NCI-H128 (cell line): ENCODE results near the gene NPAS3.
A peak's percentile ranks its signal among the peaks of the same experiment; 100 is the strongest.

ENCODE experiments used
- DNase-seq: peaks from one replicate; lab custom pipeline; 2025; ENCODE audit not compliant: unreplicated experiment; lab: John Stamatoyannopoulos, UW

Gene NPAS3

DNA sequence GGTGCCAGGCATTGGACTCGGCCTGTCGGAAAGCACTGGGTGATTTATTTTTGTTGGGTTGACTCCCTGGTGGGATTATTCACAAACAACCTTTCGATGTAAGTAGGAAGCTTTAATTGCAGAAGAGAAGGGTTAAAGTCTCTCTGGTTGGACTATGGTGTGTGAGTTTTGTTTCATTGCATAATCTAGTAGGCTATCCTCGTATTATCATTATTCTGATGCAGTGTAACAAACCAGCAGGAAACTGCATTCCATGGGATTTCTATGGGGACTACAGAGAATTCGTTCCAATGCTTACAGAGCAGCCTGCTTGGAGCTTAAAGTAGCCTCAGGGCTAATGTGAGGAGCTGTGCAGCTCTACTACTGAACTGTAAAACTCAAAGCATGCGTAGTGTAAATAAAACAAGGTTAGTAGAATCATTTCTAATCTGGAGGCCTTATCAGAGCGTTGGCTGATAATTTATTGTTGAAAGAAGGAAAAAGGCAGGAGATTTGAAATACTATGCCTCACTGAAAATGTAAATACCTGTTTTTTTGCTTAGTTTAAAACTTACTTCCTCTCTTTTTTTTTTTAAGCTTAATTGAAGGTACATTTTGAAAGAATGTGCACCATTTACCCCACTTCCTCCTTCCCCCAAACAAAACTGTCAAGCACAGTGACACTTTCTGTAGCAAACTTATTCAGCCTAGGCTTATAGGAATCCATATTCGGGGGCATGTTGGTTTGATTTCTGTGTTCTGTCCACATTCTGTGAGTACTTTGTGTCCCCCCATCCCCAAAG, 226.7 kb downstream of the NPAS3 start:
- DNase-seq, result no peak

DNA sequence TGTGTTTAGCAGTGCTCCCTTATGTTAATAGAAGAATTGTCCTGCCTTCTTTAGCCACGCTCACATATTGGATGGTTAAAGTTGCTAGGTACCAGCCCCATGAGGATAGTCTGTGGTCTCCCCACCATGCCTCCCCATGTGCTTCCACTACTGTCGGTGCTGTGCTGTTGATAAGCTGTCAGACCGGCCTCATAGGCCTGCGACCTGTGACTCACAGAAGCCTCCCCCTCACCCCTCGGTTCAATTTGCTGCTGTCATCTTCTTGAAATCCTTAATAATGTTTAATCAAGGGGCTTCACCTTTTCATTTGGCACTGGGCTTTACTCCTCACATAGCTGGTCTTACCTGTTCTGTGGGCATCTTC, 227.2 kb downstream of the NPAS3 start:
- no peak for DNase-seq

DNA sequence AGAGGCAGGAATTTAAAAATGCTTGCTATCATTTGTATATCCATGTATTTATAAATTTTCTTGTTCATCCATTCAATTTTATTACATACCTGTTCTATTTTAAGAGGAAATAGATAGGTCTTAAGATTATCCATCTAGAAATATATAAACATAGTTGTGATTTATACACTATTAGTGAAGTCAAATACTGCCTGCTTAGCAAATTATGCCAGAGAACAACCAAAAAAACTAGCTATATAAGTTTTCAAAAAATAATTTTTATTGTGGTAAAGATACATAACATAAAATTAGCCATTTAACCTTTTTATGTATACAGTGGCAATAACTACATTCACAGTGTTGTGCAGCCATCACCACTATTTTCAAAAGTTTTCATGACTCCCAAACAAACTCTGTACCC, 237.3 kb downstream of the NPAS3 start:
- DNase-seq, result no peak

DNA sequence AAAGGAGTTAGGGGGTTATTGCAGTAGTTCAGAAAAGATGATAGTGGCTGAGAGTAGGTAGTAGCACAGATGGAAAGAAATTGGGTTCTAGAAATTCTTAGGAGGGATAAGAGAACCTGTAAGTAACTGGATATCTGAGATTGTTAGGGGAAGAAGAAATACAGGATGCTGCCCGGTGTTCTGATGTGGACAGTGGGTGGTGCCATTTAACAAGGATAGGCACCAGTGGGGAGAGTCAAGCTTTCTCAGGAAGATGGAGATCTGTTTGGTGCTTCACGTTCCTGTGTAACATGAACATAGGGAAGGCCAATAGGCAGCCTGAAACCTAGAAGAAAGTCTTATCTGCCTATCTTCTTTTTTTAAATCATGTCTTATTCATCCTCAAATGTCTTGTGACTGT, 245.9 kb downstream of the NPAS3 start:
- DNase-seq, result no peak

GRCh38 chr14:33186656-33187055, 248.0 kb downstream of the NPAS3 start:
- DNase-seq, result no peak

DNA sequence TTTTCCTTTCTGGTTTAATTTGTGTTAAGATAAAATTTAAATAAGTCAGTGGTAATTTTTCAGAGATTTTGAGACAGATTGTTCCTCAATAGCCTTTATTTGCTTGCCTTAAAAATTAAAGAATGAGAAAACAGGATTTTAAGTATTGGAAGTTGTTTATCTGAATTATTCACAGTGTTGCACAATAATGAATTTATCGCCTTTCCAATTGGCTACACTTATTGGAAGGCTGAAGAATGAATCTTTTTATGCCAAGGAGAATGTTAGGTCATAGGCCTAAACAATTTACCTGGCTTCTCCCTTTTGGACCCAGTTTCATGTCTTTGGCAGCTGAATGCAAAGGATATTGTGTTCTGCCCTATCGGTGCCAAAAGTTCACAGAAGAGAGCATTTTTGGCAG, 250.2 kb downstream of the NPAS3 start:
- no peak for DNase-seq

- DNase-seq, result no peak
These were observed 253.2 kb downstream of the NPAS3 start for GRCh38 chr14:33191855-33192254.

GRCh38 chr14:33194551-33194950, 255.9 kb downstream of the NPAS3 start:
- DNase-seq, result no peak

GRCh38 chr14:33198684-33199083, 260.0 kb downstream of the NPAS3 start:
- DNase-seq, result no peak

DNA sequence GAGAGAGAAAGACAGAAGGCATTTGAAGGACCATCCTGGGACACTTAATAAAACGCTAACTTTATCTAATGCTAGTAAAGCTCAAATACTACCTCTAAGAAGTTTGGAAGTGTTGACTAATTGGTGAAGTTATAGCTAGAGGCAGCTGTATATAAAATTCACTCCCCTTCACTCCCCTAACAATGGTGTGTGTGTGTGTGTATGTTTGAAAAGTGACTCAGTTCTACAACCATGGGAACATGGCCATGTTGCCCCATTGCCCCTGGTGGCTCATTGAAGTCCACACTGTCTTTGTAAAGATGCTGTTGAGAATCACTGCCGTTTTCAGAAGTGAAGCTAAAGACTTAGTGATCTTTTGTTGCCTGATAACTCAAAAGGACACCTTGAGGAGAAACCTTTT, 262.4 kb downstream of the NPAS3 start:
- no peak for DNase-seq

- no peak for DNase-seq
These were observed 268.3 kb downstream of the NPAS3 start for GRCh38 chr14:33206981-33207380.

DNA sequence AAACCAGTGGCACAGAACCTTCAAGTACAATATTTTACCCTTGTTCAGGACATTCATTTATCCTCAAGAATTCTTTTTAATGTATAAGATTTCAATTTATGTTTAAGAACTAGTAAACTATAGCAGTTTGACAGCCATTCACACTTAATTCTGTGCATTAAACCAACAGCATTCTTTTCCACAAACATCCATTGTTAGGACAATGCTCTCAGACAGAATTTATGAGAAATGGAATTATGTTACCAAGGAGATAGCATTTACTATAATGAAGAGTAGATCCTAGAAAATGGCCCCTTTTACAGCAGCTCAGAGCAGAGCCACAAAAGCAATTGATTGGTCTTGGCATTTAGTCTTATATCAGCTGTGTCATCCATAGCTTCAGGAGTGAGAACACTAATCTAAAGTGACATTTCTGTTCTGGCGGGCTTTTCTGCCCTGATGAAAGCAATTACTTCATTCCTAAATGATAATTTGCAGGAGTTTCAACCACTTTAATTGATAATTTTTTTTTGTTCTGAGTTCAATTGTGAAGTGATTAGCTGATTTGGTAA, 268.9 kb downstream of the NPAS3 start:
- no peak for DNase-seq

DNA sequence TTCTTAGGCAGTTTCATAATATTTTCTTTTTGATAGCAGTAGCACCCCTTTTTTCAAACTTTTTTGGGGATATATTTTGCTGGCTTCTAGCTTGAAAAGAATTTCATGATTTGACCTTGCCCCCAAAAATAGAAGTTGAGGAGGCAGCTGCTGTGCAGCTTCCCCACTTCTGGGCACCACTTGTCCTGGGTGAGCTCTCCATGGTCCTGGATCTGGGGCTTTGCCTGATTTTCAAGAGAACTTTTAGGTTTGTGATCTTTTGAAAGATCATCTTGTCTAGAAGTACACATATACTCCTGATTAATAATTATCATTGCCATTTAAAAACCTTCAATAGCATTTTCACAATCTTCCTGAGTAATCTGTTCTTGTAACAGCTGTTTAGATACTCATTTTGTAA, 271.6 kb downstream of the NPAS3 start:
- no peak for DNase-seq

DNA sequence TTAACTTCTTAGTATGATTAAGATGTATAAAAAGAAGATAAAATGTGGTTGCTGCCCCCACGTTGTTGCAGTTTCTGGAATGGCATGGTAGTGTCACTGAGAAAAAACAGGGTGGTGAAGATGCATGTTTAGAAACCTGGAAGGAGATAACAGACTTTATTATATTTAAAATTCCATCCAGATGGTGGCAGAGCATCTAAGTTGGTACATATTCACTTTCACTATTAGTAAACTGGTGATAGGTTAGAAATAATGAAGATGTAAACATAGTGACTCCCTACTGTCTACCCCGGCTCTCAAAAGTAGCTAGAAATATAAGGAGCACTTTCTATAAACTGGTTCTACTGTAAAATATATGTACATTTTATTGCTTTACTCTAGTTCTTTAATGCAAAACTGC, 279.3 kb downstream of the NPAS3 start:
- no peak for DNase-seq

DNA sequence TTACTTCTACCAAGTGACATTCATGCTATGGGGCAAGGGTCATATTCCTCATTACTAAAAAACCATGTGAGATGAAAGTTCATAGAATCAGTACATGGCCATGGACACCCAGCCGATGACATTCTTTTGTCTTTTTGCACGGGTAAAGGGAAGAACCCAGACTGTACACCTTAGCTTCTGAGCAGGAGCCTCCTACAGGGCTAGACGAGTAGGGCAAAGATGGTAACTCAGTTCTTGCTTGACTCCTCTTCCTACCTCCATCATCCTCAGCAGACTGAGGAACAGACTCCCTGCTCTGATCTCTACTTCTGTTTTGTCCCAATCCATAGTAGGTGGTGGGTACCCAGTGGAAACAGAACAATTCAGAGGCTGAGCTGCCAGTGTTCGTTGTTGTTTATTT, 281.3 kb downstream of the NPAS3 start:
- DNase-seq, result no peak

DNA sequence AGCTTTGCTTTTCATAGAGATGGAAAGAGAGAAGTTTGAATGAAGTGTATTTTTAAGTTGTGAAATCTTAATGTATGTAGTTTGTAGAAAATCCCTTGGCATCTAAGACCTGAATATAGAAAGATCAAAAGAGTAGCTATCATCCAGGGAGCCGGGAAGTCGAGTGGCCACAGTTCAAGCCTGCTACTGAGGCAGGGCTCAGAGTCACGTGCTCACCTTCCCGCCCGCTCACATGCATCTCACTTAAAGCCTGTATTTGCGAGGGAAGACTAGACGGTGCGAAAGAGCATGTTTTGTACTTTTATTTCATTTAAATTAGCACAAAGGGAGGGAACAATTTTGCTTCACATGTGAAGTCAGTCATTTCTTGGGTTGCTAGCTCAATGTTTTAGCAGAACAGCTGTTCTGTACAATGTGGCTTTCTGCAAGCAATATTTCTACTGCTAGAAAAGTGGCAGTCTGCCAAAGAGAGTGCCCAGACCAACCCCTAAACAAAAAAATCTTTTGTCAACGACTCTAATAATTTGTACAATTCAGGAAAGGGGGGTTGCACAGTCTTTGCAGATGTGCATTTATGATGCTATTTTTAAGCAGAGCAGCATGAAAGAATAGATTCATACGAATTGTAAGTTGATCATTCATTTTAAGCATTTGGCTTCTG, 290.7 kb downstream of the NPAS3 start:
- peak; percentile 7 for DNase-seq

- DNase-seq, result no peak
These were observed 291.3 kb downstream of the NPAS3 start for GRCh38 chr14:33230021-33230420.

DNA sequence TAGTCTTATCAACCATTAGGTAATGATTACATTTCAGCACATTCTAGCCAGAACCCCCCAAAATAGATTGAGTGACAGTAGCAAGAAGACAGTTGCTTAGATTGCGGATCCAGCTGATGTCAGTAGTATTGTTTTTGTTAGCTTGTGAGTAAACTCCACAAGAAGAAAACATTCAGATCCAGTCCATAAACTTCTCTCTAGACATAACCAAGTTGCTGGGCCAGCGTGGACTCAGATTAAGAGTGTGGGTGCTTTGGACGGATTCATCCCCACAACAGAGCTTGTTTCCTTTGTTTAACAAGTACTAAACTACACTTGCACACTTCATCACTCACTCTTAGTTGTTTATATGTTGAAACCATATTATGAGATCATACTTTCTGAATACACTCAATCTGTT, 293.4 kb downstream of the NPAS3 start:
- DNase-seq, result no peak

DNA sequence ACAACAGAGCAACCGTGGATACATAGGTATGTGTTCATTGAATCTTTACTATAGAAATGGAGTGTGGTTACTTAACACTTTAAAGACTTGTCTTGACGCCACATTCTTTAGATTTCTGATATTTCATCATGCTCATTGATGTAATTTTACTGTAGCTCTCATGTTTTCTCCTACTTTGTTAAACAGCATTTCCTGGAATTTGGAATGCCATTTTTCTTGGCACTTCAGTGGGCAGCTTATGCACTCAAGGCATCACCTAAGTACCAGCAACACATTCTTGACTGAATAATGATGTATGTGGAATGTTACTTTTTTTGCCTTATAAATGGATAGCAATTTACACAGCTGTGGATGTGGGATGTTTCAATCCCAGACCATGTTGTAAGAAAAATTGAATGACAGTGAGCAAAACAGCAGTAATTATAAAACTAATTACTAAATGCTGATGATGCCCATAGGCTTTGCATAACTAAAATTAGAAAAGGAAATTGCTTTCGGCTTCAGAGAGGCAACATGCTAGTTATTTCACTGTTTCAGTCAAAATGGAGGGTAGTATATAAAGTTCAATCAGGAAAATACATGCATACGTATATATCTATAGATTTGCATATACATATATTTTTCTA, 298.5 kb downstream of the NPAS3 start:
- no peak for DNase-seq

DNA sequence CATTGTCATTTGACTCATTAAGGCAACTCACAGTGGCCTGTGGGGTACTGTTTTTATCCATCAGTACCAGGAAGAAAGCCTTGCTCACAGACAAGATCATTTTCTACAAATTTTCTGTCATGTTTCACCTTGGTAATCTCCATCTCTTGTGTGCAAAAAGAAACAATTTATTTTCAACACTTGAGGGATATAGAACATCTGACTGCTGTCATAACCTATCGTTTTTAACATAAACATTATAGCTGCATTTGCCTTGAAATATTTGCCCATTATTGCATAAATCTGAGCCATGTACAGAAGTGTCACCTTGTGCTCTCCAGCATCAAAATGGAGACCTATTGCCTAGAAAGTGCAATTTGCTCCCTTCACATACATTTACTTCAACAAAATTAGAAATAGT, 300.8 kb downstream of the NPAS3 start:
- no peak for DNase-seq

- no peak for DNase-seq
These were observed 301.8 kb downstream of the NPAS3 start for GRCh38 chr14:33240466-33240865.

DNA sequence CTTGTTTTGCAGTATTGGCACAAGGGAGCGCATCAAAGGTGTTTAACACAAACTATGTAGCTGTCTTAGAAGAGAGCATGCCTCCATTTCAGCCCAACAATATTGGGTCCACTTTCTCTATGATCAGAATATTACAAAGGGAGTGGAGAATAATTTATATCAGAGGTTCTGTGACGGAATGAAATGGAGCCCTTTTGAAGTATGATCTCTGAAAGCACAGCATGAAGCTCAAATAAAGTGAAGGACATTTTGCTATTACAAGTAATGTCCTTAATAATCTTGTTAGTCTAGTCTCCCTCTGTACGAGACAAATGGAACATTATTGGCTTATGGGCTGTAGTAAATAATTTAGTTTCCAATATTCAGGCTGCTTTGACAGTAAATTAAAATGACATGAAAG, 302.7 kb downstream of the NPAS3 start:
- no peak for DNase-seq
